Sigmoid colon (tissue), 7 donors: ENCODE data around the gene ANO6. TPM values are rescaled to one million over a fixed set of nuclear protein-coding genes. Genes with fewer than 3 reads are reported as not detected.

ENCODE experiments used
- DNase-seq: peaks from one replicate; pipeline ENCODE4 v3.0.0-alpha.2; 2019
- H3K27ac ChIP-seq, 4 donors: fragments of 200-600 bp; sonication (generic); one replicate each; pipeline ENCODE4 v1.5.1; 2016 to 2019; ENCODE audit warnings: mild to moderate bottlenecking in 1 of 4
- H3K27me3 ChIP-seq, 3 donors: fragments of 200-600 bp; sonication (generic); one replicate each; pipeline ENCODE4 v1.5.1; 2019; ENCODE audit warnings: mild to moderate bottlenecking in 1 of 3
- H3K36me3 ChIP-seq, 4 donors: fragments of 200-600 bp; sonication (generic); one replicate each; pipeline ENCODE4 v1.5.1; 2016 to 2019
- H3K4me1 ChIP-seq, 4 donors: fragments of 200-600 bp; sonication (generic); one replicate each; pipeline ENCODE4 v1.5.1; 2017 to 2019
- H3K4me3 ChIP-seq, 4 donors: fragments of 200-600 bp; sonication (generic); one replicate each; pipeline ENCODE4 v1.5.1; 2017 to 2019; ENCODE audit warnings: mild to moderate bottlenecking in 2 of 4, moderate library complexity in 1 of 4
- H3K9me3 ChIP-seq, 4 donors: fragments of 200-600 bp in 3 of 4; sonication (generic) in 3 of 4; one replicate each; pipeline versions ENCODE4 v1.5.1 to v1.6.1; 2013 to 2019
- EP300 ChIP-seq, 4 donors: sonication (generic); formaldehyde crosslinking; IDR thresholded peaks; one replicate each; pipeline ENCODE4 v1.6.1; 2017; ENCODE audit warnings: antibody characterized with exemption in 4 of 4
- POLR2A ChIP-seq, 2 donors: fragments of 450-650 bp; IDR thresholded peaks; one replicate each; pipeline ENCODE4 v1.6.1; 2016; ENCODE audit warnings: antibody characterized with exemption in 2 of 2, mild to moderate bottlenecking in 2 of 2, moderate library complexity in 2 of 2
- POLR2AphosphoS5 ChIP-seq, 4 donors: sonication (generic); formaldehyde crosslinking; IDR thresholded peaks; one replicate each; pipeline ENCODE4 v1.6.1; 2017; ENCODE audit warnings: antibody characterized with exemption in 4 of 4
- WGBS, 2 donors: extraction: QIAGEN DNeasy Blood & Tissue Kit; methylation state at CpG; one replicate each; pipeline ENCODE4 v1.1.7; 2013; 5-methylcytosine and 5-hydroxymethylcytosine counted together
- intact Hi-C: fragments of 100-400 bp; cut with DNase I; formaldehyde crosslinking; loops from one replicate; pipeline ENCODE4 v1.15.1; 2023
- polyA plus RNA-seq, 3 donors: library from polyadenylated mRNA; stranded (reverse); fragments of 200-250 nt; gene quantifications; one replicate each; pipeline ENCODE4 v1.2.3, GENCODE V29; 2013
- total RNA-seq, 4 donors: library from RNA; depleted of rRNA; stranded (reverse); fragments of >200 nt; gene quantifications; one replicate each; pipeline ENCODE4 v1.1.0, GENCODE V29; 2016
- TF ChIP-seq, protein P1 (sequence below), 4 experiments: fragments of 450-650 bp in 3 of 4; fragments of 200-600 bp in 1 of 4; IDR thresholded peaks; one replicate each; pipeline ENCODE4 v1.5.1; 2016 to 2019; ENCODE audit warnings: antibody characterized with exemption in 4 of 4, mild to moderate bottlenecking in 3 of 4, moderate library complexity in 2 of 4
- donor health status: healthy with polysubstance abuse.
- donor health status: Bipolar disorder and iron deficiency.
- donor health status: healthy.

ANO6 gene
- total and polyA plus RNA-seq, 7 donors: 1.2 to 107 (median 98.5) TPM

GRCh38 chr12:45217846-45218245 is 2.0 kb downstream of the ANO6 start:
- intact Hi-C loops: loop anchor here (5.0 to 10.0 kb wide), 3 partner anchors 46 to 137 kb away; no protein-coding TSS in a partner anchor
- WGBS, 2 donors: 15 to 55% methylated on average over 2 of the region's 2 CpGs
- Histone ChIP-seq H3K36me3 (no peaks in the 10 kb centered on the region), H3K27me3 (no peaks in the 10 kb centered on the region), H3K4me1 (peaks cover 0 to 52% (median 37%) of the 10 kb centered on the region in 4 donors), H3K4me3 (peak overlapping the region; percentile 67 to 91 (median 80)), H3K27ac (peak overlapping the region; percentile 93 to 97 (median 96)), H3K9me3 (no peaks in the 10 kb centered on the region)
- no peak for TF ChIP-seq POLR2A (IDR thresholded peaks at IDR 0.05)
- no peak for TF ChIP-seq POLR2AphosphoS5 (IDR thresholded peaks at IDR 0.05)
- TF ChIP-seq, protein P1, sequence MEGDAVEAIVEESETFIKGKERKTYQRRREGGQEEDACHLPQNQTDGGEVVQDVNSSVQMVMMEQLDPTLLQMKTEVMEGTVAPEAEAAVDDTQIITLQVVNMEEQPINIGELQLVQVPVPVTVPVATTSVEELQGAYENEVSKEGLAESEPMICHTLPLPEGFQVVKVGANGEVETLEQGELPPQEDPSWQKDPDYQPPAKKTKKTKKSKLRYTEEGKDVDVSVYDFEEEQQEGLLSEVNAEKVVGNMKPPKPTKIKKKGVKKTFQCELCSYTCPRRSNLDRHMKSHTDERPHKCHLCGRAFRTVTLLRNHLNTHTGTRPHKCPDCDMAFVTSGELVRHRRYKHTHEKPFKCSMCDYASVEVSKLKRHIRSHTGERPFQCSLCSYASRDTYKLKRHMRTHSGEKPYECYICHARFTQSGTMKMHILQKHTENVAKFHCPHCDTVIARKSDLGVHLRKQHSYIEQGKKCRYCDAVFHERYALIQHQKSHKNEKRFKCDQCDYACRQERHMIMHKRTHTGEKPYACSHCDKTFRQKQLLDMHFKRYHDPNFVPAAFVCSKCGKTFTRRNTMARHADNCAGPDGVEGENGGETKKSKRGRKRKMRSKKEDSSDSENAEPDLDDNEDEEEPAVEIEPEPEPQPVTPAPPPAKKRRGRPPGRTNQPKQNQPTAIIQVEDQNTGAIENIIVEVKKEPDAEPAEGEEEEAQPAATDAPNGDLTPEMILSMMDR (IDR thresholded peaks at IDR 0.05): no peak
- DNase-seq: no peak

GRCh38 chr12:45219621-45220020 is 3.7 kb downstream of the ANO6 start:
- TF ChIP-seq POLR2AphosphoS5 (IDR thresholded peaks at IDR 0.05): no peak
- TF ChIP-seq, protein P1 (IDR thresholded peaks at IDR 0.05): no peak
- no peak for TF ChIP-seq POLR2A (IDR thresholded peaks at IDR 0.05)
- TF ChIP-seq EP300 (IDR thresholded peaks at IDR 0.05): no peak
- intact Hi-C loops: loop anchor here (5.0 to 10.0 kb wide), 4 partner anchors 47 to 1155 kb away; partner anchors contain the start of gene SLC38A2
- no peaks in the 10 kb centered on the region for H3K9me3 ChIP-seq
- WGBS, 2 donors: 77 to 86% methylated on average over 2 of the region's 2 CpGs
- DNase-seq: no peak
- H3K27ac ChIP-seq: peak overlapping the region in 3 of 4 donors; percentile 93 to 97 (median 94)
- no peak overlapping the region for H3K4me3 ChIP-seq
- H3K27me3 ChIP-seq: no peaks in the 10 kb centered on the region
- no peaks in the 10 kb centered on the region for H3K36me3 ChIP-seq
- H3K4me1 ChIP-seq: peaks cover 0 to 67% (median 51%) of the 10 kb centered on the region in 4 donors

- Histone ChIP-seq H3K27ac (peak overlapping the region in 3 of 4 donors; percentile 93 to 97 (median 94)), H3K36me3 (no peaks in the 10 kb centered on the region), H3K27me3 (no peaks in the 10 kb centered on the region), H3K4me3 (no peak overlapping the region), H3K4me1 (peaks cover 0 to 69% (median 58%) of the 10 kb centered on the region in 4 donors), H3K9me3 (no peaks in the 10 kb centered on the region)
- no peak for DNase-seq
- TF ChIP-seq EP300 (IDR thresholded peaks at IDR 0.05) (no peak), POLR2A (IDR thresholded peaks at IDR 0.05) (no peak), POLR2AphosphoS5 (IDR thresholded peaks at IDR 0.05) (no peak)
- TF ChIP-seq, protein P1 (IDR thresholded peaks at IDR 0.05): no peak
- intact Hi-C loops: loop anchor here (10.0 kb wide), 1 partner anchor 1154 kb away; the partner anchor contains the start of gene SLC38A2
These were observed 4.6 kb downstream of the ANO6 start for GRCh38 chr12:45220363-45220931.

GRCh38 chr12:45220969-45221368 is 5.1 kb downstream of the ANO6 start:
- Histone ChIP-seq H3K27me3 (no peaks in the 10 kb centered on the region), H3K36me3 (no peaks in the 10 kb centered on the region), H3K4me1 (peaks cover 0 to 74% (median 61%) of the 10 kb centered on the region in 4 donors), H3K27ac (peak overlapping the region; percentile 7 to 94 (median 74)), H3K4me3 (no peak overlapping the region), H3K9me3 (no peaks in the 10 kb centered on the region)
- TF ChIP-seq POLR2A (IDR thresholded peaks at IDR 0.05) (no peak), EP300 (IDR thresholded peaks at IDR 0.05) (no peak)
- 88 to 95% methylated on average over 6 of the region's 6 CpGs for WGBS, 2 donors
- intact Hi-C loops: loop anchor here (10.0 kb wide), 1 partner anchor 1154 kb away; the partner anchor contains the start of gene SLC38A2
- DNase-seq: no peak

GRCh38 chr12:45223868-45224267 is 8.0 kb downstream of the ANO6 start:
- Histone ChIP-seq H3K36me3 (no peaks in the 10 kb centered on the region), H3K4me3 (no peak overlapping the region), H3K27me3 (no peaks in the 10 kb centered on the region), H3K27ac (peak overlapping the region; percentile 60 to 78 (median 71)), H3K9me3 (no peaks in the 10 kb centered on the region), H3K4me1 (peaks cover 0 to 77% (median 67%) of the 10 kb centered on the region in 4 donors)
- DNase-seq: no peak
- TF ChIP-seq POLR2A (IDR thresholded peaks at IDR 0.05) (no peak), POLR2AphosphoS5 (IDR thresholded peaks at IDR 0.05) (no peak), EP300 (IDR thresholded peaks at IDR 0.05) (no peak)
- intact Hi-C loops: loop anchor here (10.0 kb wide), 1 partner anchor 1151 kb away; the partner anchor contains the start of gene SLC38A2
- WGBS, 2 donors: 88% methylated on average over 2 of the region's 2 CpGs
